Cardiac septum (tissue), 1 donor: ENCODE data around the gene MLIP. TPM values are rescaled to one million over a fixed set of nuclear protein-coding genes. Genes with fewer than 3 reads are reported as not detected.

Experiments
- DNase-seq: peaks from one replicate; pipeline ENCODE4 v3.0.0-alpha.2; 2020; ENCODE audit warnings: low spot score
- intact Hi-C: fragments of 100-400 bp; cut with DNase I; formaldehyde crosslinking; loops from one replicate; pipeline ENCODE4 v1.14.0; 2022
- total RNA-seq: library from RNA; stranded (reverse); fragmentation: NEBNext Ultra II Directional; extraction: Animal tissue kit (Norgen Biotek cat#: 25700); gene quantifications from one replicate; pipeline ENCODE4 v1.2.1, GENCODE V29; 2021
- donor health status: DM: no; HTN: no; CAD: no.

The MLIP gene
- total RNA-seq, 1 donor from 2014 or later = 319 TPM

- DNase-seq = no peak
- intact Hi-C loops = no loop called here
Measured at GRCh38 chr6:54255886-54256285, 144.6 kb downstream of the MLIP start.

- no peak for DNase-seq
- intact Hi-C loops = no loop called here
Measured at GRCh38 chr6:54260025-54260424, 148.8 kb downstream of the MLIP start.

GRCh38 chr6:54262499-54262898 lies 151.3 kb downstream of the MLIP start:
- intact Hi-C loops = no loop called here
- DNase-seq = no peak

- intact Hi-C loops = no loop called here
- no peak for DNase-seq
Measured at GRCh38 chr6:54262971-54263370, 151.7 kb downstream of the MLIP start.

- intact Hi-C loops = loop anchor here (5.0 kb wide), 1 partner anchor 277 kb away; no protein-coding TSS in a partner anchor
- no peak for DNase-seq
Measured at GRCh38 chr6:54264581-54265272, 153.5 kb downstream of the MLIP start.

- intact Hi-C loops = loop anchor here (5.0 kb wide), 1 partner anchor 279 kb away; no protein-coding TSS in a partner anchor
- no peak for DNase-seq
Measured at GRCh38 chr6:54266400-54266923, 155.2 kb downstream of the MLIP start.

GRCh38 chr6:54267798-54268197 lies 156.6 kb downstream of the MLIP start:
- intact Hi-C loops = loop anchor here (5.0 kb wide), 1 partner anchor 280 kb away; no protein-coding TSS in a partner anchor
- no peak for DNase-seq

GRCh38 chr6:54273214-54273820 lies 162.1 kb downstream of the MLIP start:
- intact Hi-C loops = no loop called here
- DNase-seq = no peak

- DNase-seq = peak; percentile 49
- intact Hi-C loops = no loop called here
Measured at GRCh38 chr6:54274383-54274782, 163.1 kb downstream of the MLIP start.

- intact Hi-C loops = no loop called here
- DNase-seq = no peak
Measured at GRCh38 chr6:54282186-54282585, 170.9 kb downstream of the MLIP start.

- intact Hi-C loops = no loop called here
- no peak for DNase-seq
Measured at GRCh38 chr6:54284161-54284860, 173.1 kb downstream of the MLIP start.

GRCh38 chr6:54285595-54285994 lies 174.4 kb downstream of the MLIP start:
- intact Hi-C loops = no loop called here
- DNase-seq = no peak

- DNase-seq = no peak
- intact Hi-C loops = no loop called here
Measured at GRCh38 chr6:54286141-54286540, 174.9 kb downstream of the MLIP start.

GRCh38 chr6:54288474-54288873 lies 177.2 kb downstream of the MLIP start:
- intact Hi-C loops = no loop called here
- DNase-seq = no peak

GRCh38 chr6:54289426-54289825 lies 178.2 kb downstream of the MLIP start:
- DNase-seq = no peak
- intact Hi-C loops = no loop called here

GRCh38 chr6:54291146-54291545 lies 179.9 kb downstream of the MLIP start:
- DNase-seq = no peak
- intact Hi-C loops = no loop called here

- no peak for DNase-seq
Measured at GRCh38 chr6:54291738-54292137, 180.5 kb downstream of the MLIP start.

GRCh38 chr6:54294965-54295532 lies 183.8 kb downstream of the MLIP start:
- intact Hi-C loops = no loop called here
- no peak for DNase-seq

More at GRCh38 chr6:54291738-54292137, 180.5 kb downstream of the MLIP start:
- intact Hi-C loops = no loop called here

- intact Hi-C loops = no loop called here
- no peak for DNase-seq
Measured at GRCh38 chr6:54299542-54300269, 188.5 kb downstream of the MLIP start.
